ENCODE results near the gene KNDC1. TPM values are rescaled to one million over a fixed set of nuclear protein-coding genes. Genes with fewer than 3 reads are reported as not detected.
"Not testable (repeated sequence)": the region's sequence is repeated elsewhere in the genome, so short reads cannot be mapped to it uniquely, and the experiment has no call there.

KNDC1 gene
- total RNA-seq, 1 donor from 2014 or later: 0.06 TPM

GRCh38 chr10:133230044-133230361, 70.0 kb downstream of the KNDC1 start, which contains the start of gene UTF1:
Gene UTF1, plus strand, starts transcription at chr10:133230217. Its CDS starts 72 bp downstream, at chr10:133230289.
- DNase-seq (ENCODE audit: low read depth): no peak
- H3K4me3 ChIP-seq (ENCODE audit: low read depth, low read length): no peak within 1 kb of the TSS
- no peak for TF ChIP-seq CTCF (conservative IDR thresholded peaks at IDR 0.05; ENCODE audit: low read depth, low read length)

GRCh38 chr10:133230387-133231195, 70.6 kb downstream of the KNDC1 start:
- no peak for DNase-seq (ENCODE audit: low read depth)
- no peak for TF ChIP-seq CTCF (conservative IDR thresholded peaks at IDR 0.05; ENCODE audit: low read depth, low read length)
- H3K4me3 ChIP-seq (ENCODE audit: low read depth, low read length): no peak overlapping the region

GRCh38 chr10:133231244-133231945, 71.4 kb downstream of the KNDC1 start:
- no peak overlapping the region for H3K4me3 ChIP-seq (ENCODE audit: low read depth, low read length)
- no peak for DNase-seq (ENCODE audit: low read depth)
- no peak for TF ChIP-seq CTCF (conservative IDR thresholded peaks at IDR 0.05; ENCODE audit: low read depth, low read length)

GRCh38 chr10:133231946-133232574, 72.0 kb downstream of the KNDC1 start:
- no peak for DNase-seq (ENCODE audit: low read depth)
- TF ChIP-seq CTCF (conservative IDR thresholded peaks at IDR 0.05; ENCODE audit: low read depth, low read length): no peak
- no peak overlapping the region for H3K4me3 ChIP-seq (ENCODE audit: low read depth, low read length)

GRCh38 chr10:133234796-133235195, 74.8 kb downstream of the KNDC1 start:
- not testable (repeated sequence) for H3K4me3 ChIP-seq (ENCODE audit: low read depth, low read length); DNase-seq (ENCODE audit: low read depth)

- TF ChIP-seq CTCF (conservative IDR thresholded peaks at IDR 0.05; ENCODE audit: low read depth, low read length): no peak
- no peak for DNase-seq (ENCODE audit: low read depth)
- H3K4me3 ChIP-seq (ENCODE audit: low read depth, low read length): no peak overlapping the region
Observed at GRCh38 chr10:133235265-133235855, 75.3 kb downstream of the KNDC1 start.

- no peak for DNase-seq (ENCODE audit: low read depth)
- no peak overlapping the region for H3K4me3 ChIP-seq (ENCODE audit: low read depth, low read length)
- no peak for TF ChIP-seq CTCF (conservative IDR thresholded peaks at IDR 0.05; ENCODE audit: low read depth, low read length)
Observed at GRCh38 chr10:133235932-133236331, 75.9 kb downstream of the KNDC1 start.

Measured in epithelial cell of proximal tubule (primary cell).